ENCODE measurements around the gene GPATCH2L.

DNA sequence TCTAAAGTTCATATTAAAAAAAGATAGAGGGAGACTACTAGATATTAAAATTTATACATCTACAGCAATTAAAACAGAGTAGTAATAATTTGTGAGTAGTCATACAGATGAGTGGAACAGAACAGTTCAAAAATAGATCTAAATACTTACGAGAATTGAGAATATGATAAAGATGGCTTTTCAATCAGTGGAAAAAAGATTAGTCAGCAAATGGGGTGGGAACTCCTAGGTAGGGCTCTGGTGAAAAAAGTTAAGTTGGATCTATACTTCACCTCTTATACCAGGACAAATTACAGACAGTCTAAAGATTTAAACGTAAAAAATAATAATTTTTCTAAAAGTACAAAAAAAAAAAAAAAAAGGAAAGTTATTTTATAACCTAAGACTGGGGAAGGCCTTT lies 66.9 kb downstream of the GPATCH2L start:
- TF ChIP-seq CTCF (conservative IDR thresholded peaks at IDR 0.05; ENCODE audit: low read depth in 2 of 2) (no peak), CREB1 (CRISPR knock-in tag; IDR thresholded peaks at IDR 0.05; ENCODE audit: low read depth) (no peak), EZH2 (IDR thresholded peaks at IDR 0.05; ENCODE audit: low read depth, unreplicated experiment) (no peak), EZH2phosphoT487 (IDR thresholded peaks at IDR 0.05; ENCODE audit: unreplicated experiment) (no peak), JUNB (IDR thresholded peaks at IDR 0.05; ENCODE audit: unreplicated experiment) (no peak), POLR2AphosphoS5 (IDR thresholded peaks at IDR 0.05; ENCODE audit: low read depth) (no peak), ZNF331 (CRISPR knock-in tag; IDR thresholded peaks at IDR 0.05; ENCODE audit: low read depth) (no peak), STAT1 (IDR thresholded peaks at IDR 0.05; ENCODE audit: unreplicated experiment) (no peak), ZNF114 (CRISPR knock-in tag; IDR thresholded peaks at IDR 0.05) (no peak)
- TF ChIP-seq, protein P1, sequence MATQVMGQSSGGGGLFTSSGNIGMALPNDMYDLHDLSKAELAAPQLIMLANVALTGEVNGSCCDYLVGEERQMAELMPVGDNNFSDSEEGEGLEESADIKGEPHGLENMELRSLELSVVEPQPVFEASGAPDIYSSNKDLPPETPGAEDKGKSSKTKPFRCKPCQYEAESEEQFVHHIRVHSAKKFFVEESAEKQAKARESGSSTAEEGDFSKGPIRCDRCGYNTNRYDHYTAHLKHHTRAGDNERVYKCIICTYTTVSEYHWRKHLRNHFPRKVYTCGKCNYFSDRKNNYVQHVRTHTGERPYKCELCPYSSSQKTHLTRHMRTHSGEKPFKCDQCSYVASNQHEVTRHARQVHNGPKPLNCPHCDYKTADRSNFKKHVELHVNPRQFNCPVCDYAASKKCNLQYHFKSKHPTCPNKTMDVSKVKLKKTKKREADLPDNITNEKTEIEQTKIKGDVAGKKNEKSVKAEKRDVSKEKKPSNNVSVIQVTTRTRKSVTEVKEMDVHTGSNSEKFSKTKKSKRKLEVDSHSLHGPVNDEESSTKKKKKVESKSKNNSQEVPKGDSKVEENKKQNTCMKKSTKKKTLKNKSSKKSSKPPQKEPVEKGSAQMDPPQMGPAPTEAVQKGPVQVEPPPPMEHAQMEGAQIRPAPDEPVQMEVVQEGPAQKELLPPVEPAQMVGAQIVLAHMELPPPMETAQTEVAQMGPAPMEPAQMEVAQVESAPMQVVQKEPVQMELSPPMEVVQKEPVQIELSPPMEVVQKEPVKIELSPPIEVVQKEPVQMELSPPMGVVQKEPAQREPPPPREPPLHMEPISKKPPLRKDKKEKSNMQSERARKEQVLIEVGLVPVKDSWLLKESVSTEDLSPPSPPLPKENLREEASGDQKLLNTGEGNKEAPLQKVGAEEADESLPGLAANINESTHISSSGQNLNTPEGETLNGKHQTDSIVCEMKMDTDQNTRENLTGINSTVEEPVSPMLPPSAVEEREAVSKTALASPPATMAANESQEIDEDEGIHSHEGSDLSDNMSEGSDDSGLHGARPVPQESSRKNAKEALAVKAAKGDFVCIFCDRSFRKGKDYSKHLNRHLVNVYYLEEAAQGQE (IDR thresholded peaks at IDR 0.05; ENCODE audit: unreplicated experiment) = no peak
- TF ChIP-seq, protein P2, sequence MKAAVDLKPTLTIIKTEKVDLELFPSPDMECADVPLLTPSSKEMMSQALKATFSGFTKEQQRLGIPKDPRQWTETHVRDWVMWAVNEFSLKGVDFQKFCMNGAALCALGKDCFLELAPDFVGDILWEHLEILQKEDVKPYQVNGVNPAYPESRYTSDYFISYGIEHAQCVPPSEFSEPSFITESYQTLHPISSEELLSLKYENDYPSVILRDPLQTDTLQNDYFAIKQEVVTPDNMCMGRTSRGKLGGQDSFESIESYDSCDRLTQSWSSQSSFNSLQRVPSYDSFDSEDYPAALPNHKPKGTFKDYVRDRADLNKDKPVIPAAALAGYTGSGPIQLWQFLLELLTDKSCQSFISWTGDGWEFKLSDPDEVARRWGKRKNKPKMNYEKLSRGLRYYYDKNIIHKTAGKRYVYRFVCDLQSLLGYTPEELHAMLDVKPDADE (IDR thresholded peaks at IDR 0.05) = no peak

All from GM23338 (cell line).